ENCODE data around the gene CYP46A1. TPM values are rescaled to one million over a fixed set of nuclear protein-coding genes. Genes with fewer than 3 reads are reported as not detected.
A peak's percentile ranks its signal among the peaks of the same experiment; 100 is the strongest.

CYP46A1 gene
- total RNA-seq, 1 donor from 2014 or later = 3.6 TPM

- Mint-ChIP-seq H3K27ac (ENCODE audit: unreplicated experiment) (no peak overlapping the region), H3K27me3 (ENCODE audit: low read depth) (no peaks in the 10 kb centered on the region), H3K4me3 (no peak overlapping the region), H3K4me1 (peaks cover 21% of the 10 kb centered on the region), H3K36me3 (ENCODE audit: low read depth) (no peaks in the 10 kb centered on the region), H3K9me3 (no peaks in the 10 kb centered on the region)
- DNase-seq (ENCODE audit: low read depth, low spot score) = no peak
- TF ChIP-seq CTCF (conservative IDR thresholded peaks at IDR 0.05) = no peak
Measured at GRCh38 chr14:99676657-99677056, 7.4 kb upstream of the CYP46A1 start.

GRCh38 chr14:99677231-99678140 is 6.6 kb upstream of the CYP46A1 start:
- Mint-ChIP-seq H3K27me3 (ENCODE audit: low read depth) (peaks cover under 1% of the 10 kb centered on the region), H3K9me3 (no peaks in the 10 kb centered on the region), H3K4me3 (peak overlapping the region; percentile 49), H3K36me3 (ENCODE audit: low read depth) (no peaks in the 10 kb centered on the region), H3K27ac (ENCODE audit: unreplicated experiment) (no peak overlapping the region), H3K4me1 (peaks cover 15% of the 10 kb centered on the region)
- DNase-seq (ENCODE audit: low read depth, low spot score) = no peak
- TF ChIP-seq CTCF (conservative IDR thresholded peaks at IDR 0.05) = no peak

- no peak for TF ChIP-seq CTCF (conservative IDR thresholded peaks at IDR 0.05)
- Mint-ChIP-seq H3K27ac (ENCODE audit: unreplicated experiment) (no peak overlapping the region), H3K9me3 (no peaks in the 10 kb centered on the region), H3K4me1 (peaks cover 15% of the 10 kb centered on the region), H3K36me3 (ENCODE audit: low read depth) (no peaks in the 10 kb centered on the region), H3K27me3 (ENCODE audit: low read depth) (peaks cover 3% of the 10 kb centered on the region), H3K4me3 (no peak overlapping the region)
- DNase-seq (ENCODE audit: low read depth, low spot score) = no peak
Measured at GRCh38 chr14:99678198-99678597, 5.9 kb upstream of the CYP46A1 start.

GRCh38 chr14:99679111-99679510 is 5.0 kb upstream of the CYP46A1 start:
- Mint-ChIP-seq H3K27me3 (ENCODE audit: low read depth) (peaks cover 6% of the 10 kb centered on the region), H3K36me3 (ENCODE audit: low read depth) (no peaks in the 10 kb centered on the region), H3K27ac (ENCODE audit: unreplicated experiment) (peak overlapping the region; percentile 82), H3K4me1 (peaks cover 13% of the 10 kb centered on the region), H3K4me3 (no peak overlapping the region), H3K9me3 (no peaks in the 10 kb centered on the region)
- DNase-seq (ENCODE audit: low read depth, low spot score) = no peak
- TF ChIP-seq CTCF (conservative IDR thresholded peaks at IDR 0.05) = no peak

GRCh38 chr14:99679543-99679942 is 4.6 kb upstream of the CYP46A1 start:
- peaks cover 9% of the 10 kb centered on the region for H3K4me1 Mint-ChIP-seq
- no peaks in the 10 kb centered on the region for H3K9me3 Mint-ChIP-seq
- peaks cover 6% of the 10 kb centered on the region for H3K27me3 Mint-ChIP-seq (ENCODE audit: low read depth)
- H3K27ac Mint-ChIP-seq (ENCODE audit: unreplicated experiment) = no peak overlapping the region
- H3K4me3 Mint-ChIP-seq = no peak overlapping the region
- no peak for TF ChIP-seq CTCF (conservative IDR thresholded peaks at IDR 0.05)
- H3K36me3 Mint-ChIP-seq (ENCODE audit: low read depth) = no peaks in the 10 kb centered on the region
- no peak for DNase-seq (ENCODE audit: low read depth, low spot score)
